ELF-1 (cell line): ENCODE results near the gene KLF16.

Experiments used
- DNase-seq: peaks from one replicate; pipeline ENCODE4 v3.0.0-alpha.2; 2016; ENCODE audit warnings: low read depth, low spot score

The KLF16 gene

DNA sequence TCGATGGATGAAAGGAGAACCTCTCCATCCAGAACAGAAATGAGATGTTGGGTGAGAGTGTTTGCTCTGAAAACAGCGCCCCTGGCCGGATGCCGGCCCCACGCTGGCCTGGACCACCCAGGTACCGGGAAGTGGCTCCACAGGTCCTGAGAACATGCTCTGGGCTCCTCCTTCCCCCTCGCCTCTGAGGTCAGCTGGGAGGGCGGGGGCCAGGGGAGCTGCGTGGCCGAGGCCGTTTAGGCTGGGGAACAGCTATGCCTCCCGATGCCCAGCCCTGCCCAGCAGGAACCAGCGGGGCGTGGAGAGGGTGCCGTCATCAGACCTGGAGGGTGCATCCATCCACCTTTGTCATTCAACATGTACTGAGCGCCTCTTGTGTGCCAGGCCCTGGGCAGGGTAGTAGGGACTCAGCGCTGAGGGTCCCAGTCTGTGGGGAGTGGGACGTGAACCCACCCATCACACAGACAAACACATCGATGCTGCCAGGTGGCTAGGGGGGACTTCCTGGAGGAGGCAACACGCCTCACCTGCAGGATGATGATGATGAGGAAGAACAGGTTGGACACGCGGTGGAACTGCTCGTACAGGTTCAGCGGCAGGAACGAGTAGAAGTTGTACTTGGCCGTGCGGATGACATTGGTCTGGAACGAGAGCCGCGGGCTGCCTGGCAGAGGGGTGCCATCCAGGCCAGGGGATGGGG is 55.5 kb downstream of the KLF16 start:
- DNase-seq, result no peak

DNA sequence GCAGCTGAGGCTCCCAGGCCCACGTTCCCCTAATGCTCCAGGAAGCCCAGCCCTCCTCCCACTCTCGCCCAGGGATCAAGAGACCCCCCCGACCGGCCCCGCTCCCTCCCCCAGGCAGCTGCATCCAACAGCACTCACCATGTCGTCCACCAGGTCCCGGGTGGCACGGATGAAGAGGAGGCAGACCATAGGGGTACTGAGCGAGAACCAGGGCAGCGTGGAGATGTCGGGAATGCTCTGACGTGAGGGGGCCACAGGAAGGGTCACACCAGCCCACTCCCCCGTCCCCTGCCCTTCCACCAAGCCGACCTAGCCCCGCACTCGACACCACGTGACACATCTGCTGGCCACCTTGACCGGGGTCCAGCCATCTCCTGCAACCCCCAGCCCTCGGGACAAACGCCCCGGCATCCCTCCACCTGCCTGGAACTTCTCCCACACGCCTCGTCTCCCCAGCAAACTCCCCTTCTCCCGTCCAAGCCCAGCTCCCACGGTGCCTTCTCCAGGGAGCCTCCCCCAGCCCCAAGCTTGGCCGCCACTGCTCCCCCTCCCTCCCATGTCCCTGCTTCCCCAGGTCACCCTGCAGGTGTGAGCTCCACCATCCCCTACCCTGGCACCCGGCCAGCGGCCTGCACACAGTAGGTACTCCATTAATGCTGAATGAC is 56.2 kb downstream of the KLF16 start:
- DNase-seq, result no peak

DNA sequence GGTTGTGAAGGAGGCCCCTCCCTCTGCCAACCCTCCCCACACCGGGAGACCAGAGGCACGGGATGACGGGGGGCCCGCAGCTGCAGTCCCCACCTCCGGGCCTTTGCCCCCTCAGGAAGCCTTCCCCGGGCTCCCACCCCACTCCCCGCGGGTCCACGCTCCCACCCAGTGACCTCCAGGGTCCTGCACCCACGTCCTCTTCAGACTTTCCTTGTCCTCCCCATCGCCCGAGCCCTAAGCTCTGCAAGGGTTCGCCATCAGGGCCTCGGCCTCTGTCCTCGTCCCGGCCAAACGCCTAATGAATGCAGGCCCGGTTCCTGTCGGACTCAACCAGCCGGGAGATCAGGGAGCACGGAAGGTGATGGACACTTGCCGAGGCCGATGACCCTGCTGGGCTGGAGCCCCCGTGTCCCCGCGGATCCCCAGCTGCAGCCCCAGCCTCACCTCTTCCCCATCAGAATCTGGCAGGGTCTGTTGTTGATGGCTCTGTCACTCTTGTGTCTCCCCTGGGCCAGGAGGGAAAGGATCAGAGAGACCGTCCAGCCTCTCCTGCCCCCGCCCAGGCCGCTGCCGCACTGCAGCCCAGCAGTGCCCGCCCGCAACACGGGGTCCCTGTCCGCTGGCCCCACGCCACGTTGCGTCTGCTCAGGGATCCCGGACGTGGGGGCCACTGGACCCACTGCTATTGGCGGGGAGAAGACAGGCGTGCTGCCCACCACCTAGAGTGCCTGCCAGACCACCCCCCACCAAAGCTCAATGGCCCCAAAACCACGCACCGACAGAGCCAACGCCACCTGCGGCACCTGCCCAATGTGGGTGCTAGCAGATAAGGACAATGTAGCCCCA is 57.0 kb downstream of the KLF16 start:
- no peak for DNase-seq

DNA sequence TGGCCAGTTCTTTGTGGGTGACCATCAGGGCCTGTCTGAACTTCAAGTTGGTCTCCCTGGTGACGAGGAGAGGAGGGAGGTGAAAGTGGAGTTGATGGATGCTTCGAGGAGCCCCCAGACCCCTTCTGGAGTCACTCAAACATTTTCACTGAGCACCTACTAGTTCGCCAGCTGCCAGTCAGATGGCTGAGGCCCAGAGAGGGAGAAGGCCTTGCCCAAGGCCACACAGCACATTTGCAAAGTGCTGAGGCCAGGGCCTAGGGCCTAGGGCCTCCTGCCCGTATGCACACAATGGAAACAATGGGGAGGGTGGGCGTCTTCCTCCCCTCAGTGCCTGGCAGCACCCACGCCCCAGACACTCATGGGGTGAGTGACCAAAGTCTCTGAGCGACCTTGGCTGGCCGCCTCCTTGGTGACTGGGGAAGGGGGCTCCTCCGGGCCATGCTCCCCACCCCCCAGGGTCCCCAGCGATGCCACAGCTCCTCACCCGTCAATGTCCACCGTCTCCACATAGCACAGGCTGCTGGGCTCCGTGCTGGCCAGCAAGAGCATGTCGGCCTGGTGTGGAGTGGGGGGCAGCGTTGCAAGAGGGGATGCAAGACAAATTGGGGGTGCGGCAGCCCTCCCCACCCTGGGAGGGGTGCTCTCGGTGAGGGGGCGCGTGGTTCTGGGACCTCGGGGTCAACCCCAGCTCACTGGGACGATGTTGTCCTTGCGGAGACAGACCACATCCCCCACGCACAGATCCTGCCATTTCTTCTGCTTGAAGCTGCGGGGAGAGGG is 57.8 kb downstream of the KLF16 start:
- no peak for DNase-seq

- no peak for DNase-seq
These were observed 58.5 kb downstream of the KLF16 start for GRCh38 chr19:1804858-1805257.
